CD14-positive monocyte (primary cell): Measurements from ENCODE around the gene FOXP1. TPM values are rescaled to one million over a fixed set of nuclear protein-coding genes. Genes with fewer than 3 reads are reported as not detected.
A peak's percentile ranks its signal among the peaks of the same experiment; 100 is the strongest.

ENCODE experiments used
- DNase-seq, 3 donors: peaks; one replicate each; pipeline ENCODE4 v3.0.0-alpha.2; 2011 to 2022
- H2AFZ ChIP-seq: 2 replicates; pipeline ENCODE4 v1.6.0; 2012; ENCODE audit warnings: mild to moderate bottlenecking, low read depth, low read length, inconsistent platforms; ENCODE audit not compliant: insufficient read depth, poor library complexity, severe bottlenecking
- H3K27ac ChIP-seq, 2 donors: 1 replicate in 1 of 2; 2 replicates in 1 of 2; pipeline ENCODE4 v1.5.1; 2012 to 2013; ENCODE audit warnings: low read length in 2 of 2, control low read depth in 1 of 2, inconsistent platforms in 1 of 2, low read depth in 1 of 2, mild to moderate bottlenecking in 1 of 2
- H3K27me3 ChIP-seq, 2 donors: one replicate each; pipeline versions ENCODE4 v1.6.0 to v1.6.1; 2011 to 2013; ENCODE audit warnings: low read length in 2 of 2; ENCODE audit not compliant: control insufficient read depth in 2 of 2, insufficient read depth in 2 of 2
- H3K36me3 ChIP-seq, 2 donors: replicated peaks in 1 of 2; 1 replicate in 1 of 2; 2 replicates in 1 of 2; pipeline versions ENCODE4 v1.5.1 to v1.6.1; 2012 to 2013; ENCODE audit warnings: low read length in 2 of 2, control low read depth in 1 of 2, inconsistent platforms in 1 of 2, mild to moderate bottlenecking in 1 of 2; ENCODE audit not compliant: insufficient read depth in 2 of 2, control insufficient read depth in 1 of 2
- H3K4me1 ChIP-seq, 2 donors: 1 replicate in 1 of 2; 2 replicates in 1 of 2; pipeline versions ENCODE4 v1.5.1 to v1.6.1; 2012 to 2013; ENCODE audit warnings: low read length in 2 of 2, control low read depth in 1 of 2, inconsistent platforms in 1 of 2, mild to moderate bottlenecking in 1 of 2, moderate library complexity in 1 of 2; ENCODE audit not compliant: insufficient read depth in 2 of 2, control insufficient read depth in 1 of 2
- H3K4me2 ChIP-seq: replicated peaks from 2 replicates; pipeline ENCODE3; 2012; ENCODE audit warnings: low read length, moderate library complexity, mild to moderate bottlenecking; ENCODE audit not compliant: poor library complexity, severe bottlenecking; ENCODE audit errors: extremely low read depth
- H3K4me3 ChIP-seq, 3 experiments: fragments of 200-600 bp in 1 of 3; sonication (generic) in 1 of 3; replicated peaks in 1 of 3; 1 replicate in 2 of 3; 2 replicates in 1 of 3; pipeline ENCODE4 v1.5.1; 2011 to 2013; ENCODE audit warnings: low read length in 3 of 3, mild to moderate bottlenecking in 3 of 3, control low read depth in 2 of 3, low read depth in 2 of 3, inconsistent platforms in 1 of 3, moderate library complexity in 1 of 3
- H3K79me2 ChIP-seq: 2 replicates; pipeline ENCODE4 v1.6.0; 2012; ENCODE audit warnings: mild to moderate bottlenecking, control low read depth, inconsistent platforms, low read length, moderate library complexity; ENCODE audit not compliant: insufficient read depth
- H3K9ac ChIP-seq: 2 replicates; pipeline ENCODE4 v1.6.0; 2017; ENCODE audit warnings: low read length, mild to moderate bottlenecking; ENCODE audit not compliant: insufficient read depth, poor library complexity, severe bottlenecking
- H3K9me3 ChIP-seq, 2 donors: replicated peaks in 1 of 2; 1 replicate in 1 of 2; 2 replicates in 1 of 2; pipeline versions ENCODE4 v1.5.1 to v1.6.1; 2012 to 2013; ENCODE audit warnings: low read length in 2 of 2, control low read depth in 1 of 2; ENCODE audit not compliant: control insufficient read depth in 1 of 2, insufficient read depth in 1 of 2
- H4K20me1 ChIP-seq: 2 replicates; pipeline ENCODE4 v1.6.0; 2012; ENCODE audit warnings: mild to moderate bottlenecking, low read length, control low read depth, moderate library complexity; ENCODE audit not compliant: insufficient read depth
- H3K27ac Mint-ChIP-seq, 7 donors: one replicate each; pipeline ENCODE4 v1.8.0; 2020; ENCODE audit warnings: mild to moderate bottlenecking in 7 of 7, mixed read lengths in 7 of 7, moderate library complexity in 6 of 7, inconsistent platforms in 2 of 7
- H3K27me3 Mint-ChIP-seq, 3 donors: one replicate each; pipeline ENCODE4 v1.8.0; 2021 to 2022; ENCODE audit warnings: low read depth in 3 of 3, mild to moderate bottlenecking in 3 of 3, mixed read lengths in 3 of 3, moderate library complexity in 3 of 3, inconsistent platforms in 1 of 3
- H3K36me3 Mint-ChIP-seq, 2 donors: one replicate each; pipeline ENCODE4 v1.8.0; 2020; ENCODE audit warnings: mixed read lengths in 2 of 2, inconsistent platforms in 1 of 2, mild to moderate bottlenecking in 1 of 2
- H3K4me1 Mint-ChIP-seq: one replicate; pipeline ENCODE4 v1.8.0; 2020; ENCODE audit warnings: mild to moderate bottlenecking, mixed read lengths
- H3K4me3 Mint-ChIP-seq, 2 donors: one replicate each; pipeline ENCODE4 v1.8.0; 2020; ENCODE audit warnings: mild to moderate bottlenecking in 2 of 2, mixed read lengths in 2 of 2, moderate library complexity in 1 of 2
- H3K9me3 Mint-ChIP-seq, 7 donors: one replicate each; pipeline ENCODE4 v1.8.0; 2020 to 2022; ENCODE audit warnings: mixed read lengths in 7 of 7, mild to moderate bottlenecking in 6 of 7, moderate library complexity in 6 of 7, inconsistent platforms in 2 of 7
- CTCF ChIP-seq: fragments of 200-600 bp; IDR thresholded peaks from one replicate; pipeline ENCODE4 v1.8.0; 2022; ENCODE audit warnings: antibody characterized with exemption, mild to moderate bottlenecking
- WGBS: methylation state at CpG from one replicate; pipeline ENCODE4 v1.1.5; 2013; ENCODE audit warnings: missing lambda C conversion rate; ENCODE audit not compliant: insufficient coverage; 5-methylcytosine and 5-hydroxymethylcytosine counted together
- intact Hi-C, 2 donors: fragments of 100-400 bp; cut with micrococcal nuclease; formaldehyde crosslinking; loops; one replicate each; pipeline versions ENCODE4 v1.15.0 to v1.15.1; 2023
- polyA plus RNA-seq, 3 donors: library from polyadenylated mRNA; depleted of rRNA in 1 of 3; unstranded in 2 of 3; stranded (reverse) in 1 of 3; fragments of 300-500 nt in 2 of 3; fragments of >200 nt in 1 of 3; fragmentation: Illumina TruSeq in 2 of 3; gene quantifications; 1 replicate in 2 of 3; 2 replicates in 1 of 3; pipeline ENCODE4 v1.2.3, GENCODE V29; 2012 to 2021

Gene FOXP1
- polyA plus RNA-seq, 3 donors = 25.7 to 42.6 (median 27.8) TPM

GRCh38 chr3:71244826-71245488, 338.6 kb downstream of the FOXP1 start:
- no peak overlapping the region for H3K4me3 ChIP-seq
- WGBS = 96% methylated on average over 5 of the region's 8 CpGs
- Mint-ChIP-seq H3K9me3 (no peaks in the 10 kb centered on the region), H3K36me3 (peaks cover 3 to 10% of the 10 kb centered on the region in 2 donors), H3K27me3 (no peaks in the 10 kb centered on the region), H3K4me1 (peaks cover 23% of the 10 kb centered on the region), H3K27ac (peak overlapping the region in 1 of 7 donors; percentile 55), H3K4me3 (no peak overlapping the region)
- no peaks in the 10 kb centered on the region for H3K9me3 ChIP-seq
- peaks cover 20 to 25% of the 10 kb centered on the region in 2 donors for H3K4me1 ChIP-seq
- peaks cover 15% of the 10 kb centered on the region for H3K79me2 ChIP-seq
- no peak overlapping the region for H3K9ac ChIP-seq
- no peak for DNase-seq
- no peak overlapping the region for H3K27ac ChIP-seq
- no peaks in the 10 kb centered on the region for H3K36me3 ChIP-seq
- H3K27me3 ChIP-seq = no peaks in the 10 kb centered on the region
- no peak overlapping the region for H3K4me2 ChIP-seq
- H4K20me1 ChIP-seq = peaks cover 58% of the 10 kb centered on the region
- no peak for TF ChIP-seq CTCF
- H2AFZ ChIP-seq = no peak overlapping the region
- intact Hi-C loops = no loop called here

GRCh38 chr3:71244153-71244825, 339.2 kb downstream of the FOXP1 start:
- no peaks in the 10 kb centered on the region for H3K27me3 ChIP-seq
- peaks cover 11% of the 10 kb centered on the region for H3K79me2 ChIP-seq
- no peaks in the 10 kb centered on the region for H3K9me3 ChIP-seq
- no peaks in the 10 kb centered on the region for H3K27me3 Mint-ChIP-seq
- 82% methylated on average over 4 of the region's 9 CpGs for WGBS
- no peak for TF ChIP-seq CTCF
- H2AFZ ChIP-seq = no peak overlapping the region
- H3K4me1 Mint-ChIP-seq = peaks cover 17% of the 10 kb centered on the region
- no peaks in the 10 kb centered on the region for H3K9me3 Mint-ChIP-seq
- DNase-seq = no peak
- no peak overlapping the region for H3K4me3 ChIP-seq
- no peaks in the 10 kb centered on the region for H3K36me3 ChIP-seq
- H3K4me3 Mint-ChIP-seq = no peak overlapping the region
- peak overlapping the region in 1 of 7 donors; percentile 70 for H3K27ac Mint-ChIP-seq
- no peak overlapping the region for H3K9ac ChIP-seq
- H4K20me1 ChIP-seq = peaks cover 59% of the 10 kb centered on the region
- peaks cover 3 to 10% of the 10 kb centered on the region in 2 donors for H3K36me3 Mint-ChIP-seq
- no peak overlapping the region for H3K4me2 ChIP-seq
- intact Hi-C loops = no loop called here
- H3K27ac ChIP-seq = no peak overlapping the region
- peaks cover 13 to 19% of the 10 kb centered on the region in 2 donors for H3K4me1 ChIP-seq
